Body of pancreas (tissue), 4 donors: ENCODE results near the gene SSC4D. TPM values are rescaled to one million over a fixed set of nuclear protein-coding genes. Genes with fewer than 3 reads are reported as not detected.

Experiments used
- ATAC-seq: fragments of 150-250 bp; one replicate; pipeline ENCODE4 v1.9.1; 2016
- DNase-seq, 4 donors: peaks; one replicate each; pipeline ENCODE4 v3.0.0-alpha.2; 2019
- H3K27ac ChIP-seq, 4 donors: fragments of 200-600 bp; sonication (generic); 1 replicate in 3 of 4; 2 replicates in 1 of 4; pipeline versions ENCODE4 v1.5.1 to v1.6.1; 2016 to 2019; ENCODE audit warnings: mild to moderate bottlenecking in 1 of 4, mixed read lengths in 1 of 4, moderate library complexity in 1 of 4
- H3K27me3 ChIP-seq, 2 donors: fragments of 200-600 bp; sonication (generic); one replicate each; pipeline ENCODE4 v1.6.0; 2016; ENCODE audit warnings: mild to moderate bottlenecking in 1 of 2
- H3K36me3 ChIP-seq, 2 donors: fragments of 200-600 bp; sonication (generic); replicated peaks in 1 of 2; 2 replicates each; pipeline ENCODE4 v1.5.1; 2016; ENCODE audit warnings: low read depth in 2 of 2; ENCODE audit not compliant: insufficient read depth in 1 of 2
- H3K4me1 ChIP-seq: fragments of 200-600 bp; sonication (generic); one replicate; pipeline ENCODE4 v1.6.0; 2016
- H3K4me3 ChIP-seq, 2 donors: fragments of 200-600 bp; sonication (generic); 1 replicate in 1 of 2; 2 replicates in 1 of 2; pipeline ENCODE4 v1.5.1; 2016 to 2019
- H3K9me3 ChIP-seq, 3 donors: fragments of 200-600 bp; sonication (generic); 1 replicate in 2 of 3; 2 replicates in 1 of 3; pipeline ENCODE4 v1.5.1; 2016
- CTCF ChIP-seq, 7 experiments: fragments of 450-650 bp in 4 of 7; fragments of 200-600 bp in 3 of 7; sonication (generic) in 3 of 7; IDR thresholded peaks; one replicate each; pipeline ENCODE4 v1.5.1; 2016 to 2019; ENCODE audit warnings: antibody characterized with exemption in 7 of 7
- POLR2A ChIP-seq, 3 donors: fragments of 450-650 bp; IDR thresholded peaks; one replicate each; pipeline ENCODE4 v1.6.1; 2016; ENCODE audit warnings: antibody characterized with exemption in 3 of 3, mild to moderate bottlenecking in 2 of 3
- WGBS, 2 donors: methylation state at CpG; one replicate each; pipeline ENCODE4 v1.1.5; 2017; 5-methylcytosine and 5-hydroxymethylcytosine counted together
- intact Hi-C: fragments of 100-400 bp; cut with DNase I; formaldehyde crosslinking; loops from one replicate; pipeline ENCODE4 v1.15.1; 2023
- total RNA-seq, 2 donors: library from RNA; depleted of rRNA; stranded (reverse); fragments of >200 nt; gene quantifications; one replicate each; pipeline ENCODE4 v1.1.0, GENCODE V29; 2016

The SSC4D gene
- total RNA-seq, 2 donors from 2014 or later: 3.6 to 7.6 TPM

GRCh38 chr7:76377186-76377918 lies 32.1 kb downstream of the SSC4D start:
- no peak for ATAC-seq
- H3K27ac ChIP-seq: no peak overlapping the region
- DNase-seq: no peak
- peaks cover 17% of the 10 kb centered on the region for H3K4me1 ChIP-seq
- TF ChIP-seq CTCF (IDR thresholded peaks at IDR 0.05) (no peak), POLR2A (IDR thresholded peaks at IDR 0.05) (no peak)
- H3K4me3 ChIP-seq: no peak overlapping the region
- H3K27me3 ChIP-seq: no peaks in the 10 kb centered on the region
- intact Hi-C loops: no loop called here
- H3K9me3 ChIP-seq: no peaks in the 10 kb centered on the region
- H3K36me3 ChIP-seq: no peaks in the 10 kb centered on the region
- WGBS, 2 donors: 50 to 62% methylated on average over 6 to 9 of the region's 9 CpGs

GRCh38 chr7:76375251-76375650 lies 34.2 kb downstream of the SSC4D start:
- Histone ChIP-seq H3K9me3 (no peaks in the 10 kb centered on the region), H3K27me3 (no peaks in the 10 kb centered on the region), H3K4me1 (peaks cover 10% of the 10 kb centered on the region), H3K36me3 (no peaks in the 10 kb centered on the region), H3K4me3 (no peak overlapping the region), H3K27ac (no peak overlapping the region)
- 80 to 95% methylated on average over 4 to 9 of the region's 9 CpGs for WGBS, 2 donors
- TF ChIP-seq POLR2A (IDR thresholded peaks at IDR 0.05): no peak
- TF ChIP-seq CTCF (IDR thresholded peaks at IDR 0.05): no peak
- ATAC-seq (no peak), DNase-seq (no peak)
- intact Hi-C loops: no loop called here

GRCh38 chr7:76372984-76373833 lies 36.3 kb downstream of the SSC4D start:
- ATAC-seq (peak; percentile 45), DNase-seq (peak in 1 of 4 donors; percentile 11)
- 66 to 78% methylated on average over 9 of the region's 9 CpGs for WGBS, 2 donors
- intact Hi-C loops: no loop called here
- no peak overlapping the region for H3K4me3 ChIP-seq
- H3K27ac ChIP-seq: no peak overlapping the region
- H3K4me1 ChIP-seq: no peaks in the 10 kb centered on the region
- TF ChIP-seq POLR2A (IDR thresholded peaks at IDR 0.05): no peak
- TF ChIP-seq CTCF (IDR thresholded peaks at IDR 0.05): no peak
- no peaks in the 10 kb centered on the region for H3K27me3 ChIP-seq
- H3K9me3 ChIP-seq: no peaks in the 10 kb centered on the region
- no peaks in the 10 kb centered on the region for H3K36me3 ChIP-seq

GRCh38 chr7:76371396-76371795 lies 38.1 kb downstream of the SSC4D start:
- Histone ChIP-seq H3K4me3 (no peak overlapping the region), H3K4me1 (no peaks in the 10 kb centered on the region), H3K9me3 (no peaks in the 10 kb centered on the region), H3K27ac (no peak overlapping the region), H3K36me3 (no peaks in the 10 kb centered on the region), H3K27me3 (no peaks in the 10 kb centered on the region)
- no peak for ATAC-seq
- no peak for TF ChIP-seq POLR2A (IDR thresholded peaks at IDR 0.05)
- TF ChIP-seq CTCF (IDR thresholded peaks at IDR 0.05): no peak
- WGBS, 2 donors: 90 to 94% methylated on average over 3 of the region's 3 CpGs
- no peak for DNase-seq
- intact Hi-C loops: no loop called here
